Lower leg skin (tissue), 3 donors: ENCODE results near the gene CCDC32.

Experiments used
- POLR2A ChIP-seq, 2 donors: fragments of 450-650 bp; IDR thresholded peaks; one replicate each; pipeline ENCODE4 v1.6.1; 2016 to 2017; ENCODE audit warnings: antibody characterized with exemption in 2 of 2, mild to moderate bottlenecking in 1 of 2, moderate library complexity in 1 of 2
- TF ChIP-seq, protein P1 (sequence below), 3 donors: fragments of 450-650 bp; IDR thresholded peaks; one replicate each; pipeline ENCODE4 v1.5.1; 2016; ENCODE audit warnings: antibody characterized with exemption in 3 of 3, mild to moderate bottlenecking in 3 of 3, moderate library complexity in 2 of 3

DNA sequence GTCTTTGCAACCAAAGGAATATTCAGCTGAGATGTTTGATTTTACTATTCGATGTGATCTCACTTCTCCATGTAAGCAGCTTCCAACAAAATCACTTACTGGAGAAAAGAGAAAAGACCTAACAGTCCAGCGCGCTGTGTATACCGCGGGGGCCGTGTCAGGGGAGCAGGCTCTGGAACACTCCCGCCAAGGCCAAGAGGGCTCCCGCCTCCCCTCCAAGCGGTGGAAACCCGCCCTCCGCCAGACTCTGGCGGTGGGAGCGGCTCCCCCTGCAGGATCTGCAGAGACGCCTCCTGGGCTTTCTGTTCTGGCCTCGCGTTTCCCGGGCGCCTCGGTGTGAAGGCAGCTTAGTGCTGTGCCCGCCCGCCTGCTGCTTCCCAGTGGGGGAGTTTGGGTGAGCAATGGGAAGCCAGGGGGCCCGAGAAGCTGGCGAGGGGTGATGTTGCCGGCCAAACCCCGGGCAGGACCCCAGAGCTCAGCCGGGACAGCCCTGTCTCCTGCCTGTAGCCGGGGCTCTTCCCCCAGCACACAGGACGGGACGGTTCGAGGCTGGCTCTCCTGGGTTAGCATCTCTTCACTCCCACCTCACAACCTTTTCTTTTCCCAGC, 57.8 kb downstream of the CCDC32 start:
- TF ChIP-seq, protein P1, sequence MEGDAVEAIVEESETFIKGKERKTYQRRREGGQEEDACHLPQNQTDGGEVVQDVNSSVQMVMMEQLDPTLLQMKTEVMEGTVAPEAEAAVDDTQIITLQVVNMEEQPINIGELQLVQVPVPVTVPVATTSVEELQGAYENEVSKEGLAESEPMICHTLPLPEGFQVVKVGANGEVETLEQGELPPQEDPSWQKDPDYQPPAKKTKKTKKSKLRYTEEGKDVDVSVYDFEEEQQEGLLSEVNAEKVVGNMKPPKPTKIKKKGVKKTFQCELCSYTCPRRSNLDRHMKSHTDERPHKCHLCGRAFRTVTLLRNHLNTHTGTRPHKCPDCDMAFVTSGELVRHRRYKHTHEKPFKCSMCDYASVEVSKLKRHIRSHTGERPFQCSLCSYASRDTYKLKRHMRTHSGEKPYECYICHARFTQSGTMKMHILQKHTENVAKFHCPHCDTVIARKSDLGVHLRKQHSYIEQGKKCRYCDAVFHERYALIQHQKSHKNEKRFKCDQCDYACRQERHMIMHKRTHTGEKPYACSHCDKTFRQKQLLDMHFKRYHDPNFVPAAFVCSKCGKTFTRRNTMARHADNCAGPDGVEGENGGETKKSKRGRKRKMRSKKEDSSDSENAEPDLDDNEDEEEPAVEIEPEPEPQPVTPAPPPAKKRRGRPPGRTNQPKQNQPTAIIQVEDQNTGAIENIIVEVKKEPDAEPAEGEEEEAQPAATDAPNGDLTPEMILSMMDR (IDR thresholded peaks at IDR 0.05): no peak
- TF ChIP-seq POLR2A (IDR thresholded peaks at IDR 0.05): no peak
